Stimulated activated CD4-positive, alpha-beta T cell treated with anti-CD3 and anti-CD28 coated beads, Interleukin-2, amount 100 ng/mL, for 24 hours (primary cell): Measurements from ENCODE around the gene FBXO34.

Experiments used
- DNase-seq, 2 donors: peaks; one replicate each; pipeline ENCODE4 v3.0.0-alpha.2; 2020

The FBXO34 gene

GRCh38 chr14:55272387-55272786 lies 1.2 kb downstream of the FBXO34 start:
- DNase-seq: no peak

DNA sequence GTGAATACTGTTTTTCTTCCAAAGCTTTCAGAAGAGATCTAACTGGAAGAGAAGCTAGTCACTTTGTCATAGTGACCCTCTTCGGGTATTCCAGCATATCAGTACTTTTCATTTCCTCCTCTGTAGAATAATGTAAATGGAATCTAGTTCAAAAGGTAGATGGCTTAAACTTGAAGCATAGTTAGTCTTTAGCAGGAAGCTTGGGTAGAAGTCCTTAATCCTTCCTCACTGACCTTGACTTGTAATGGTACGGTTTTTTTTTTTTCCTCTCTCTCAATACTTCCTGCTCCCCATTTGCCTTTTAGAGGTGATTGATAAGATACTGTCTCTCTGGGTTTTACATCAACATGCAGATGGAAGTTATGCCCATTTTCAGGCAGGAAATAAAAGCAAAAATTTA lies 1.7 kb downstream of the FBXO34 start:
- no peak for DNase-seq

- DNase-seq: no peak
Observed at GRCh38 chr14:55274146-55274545, 2.9 kb downstream of the FBXO34 start.

DNA sequence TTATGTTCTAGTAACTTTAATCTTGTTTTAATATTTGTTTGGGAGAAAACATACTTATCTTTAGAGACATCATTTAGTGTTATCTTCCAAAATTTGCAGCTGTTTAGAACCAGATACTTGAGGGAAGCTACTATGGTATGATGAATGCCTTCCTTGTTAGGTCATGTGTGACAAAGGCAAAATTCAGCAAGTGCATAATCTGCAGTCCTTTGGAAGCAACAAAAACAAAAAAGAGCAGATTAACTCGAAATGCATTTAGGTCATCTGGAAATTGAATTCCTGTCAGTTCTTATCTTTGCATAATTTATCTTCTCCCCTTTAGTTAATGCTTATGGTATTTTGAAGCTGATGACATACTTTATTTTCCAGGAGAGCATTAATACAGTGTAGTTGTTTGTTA lies 3.5 kb downstream of the FBXO34 start:
- no peak for DNase-seq

GRCh38 chr14:55276736-55277135 lies 5.5 kb downstream of the FBXO34 start:
- DNase-seq: no peak

DNA sequence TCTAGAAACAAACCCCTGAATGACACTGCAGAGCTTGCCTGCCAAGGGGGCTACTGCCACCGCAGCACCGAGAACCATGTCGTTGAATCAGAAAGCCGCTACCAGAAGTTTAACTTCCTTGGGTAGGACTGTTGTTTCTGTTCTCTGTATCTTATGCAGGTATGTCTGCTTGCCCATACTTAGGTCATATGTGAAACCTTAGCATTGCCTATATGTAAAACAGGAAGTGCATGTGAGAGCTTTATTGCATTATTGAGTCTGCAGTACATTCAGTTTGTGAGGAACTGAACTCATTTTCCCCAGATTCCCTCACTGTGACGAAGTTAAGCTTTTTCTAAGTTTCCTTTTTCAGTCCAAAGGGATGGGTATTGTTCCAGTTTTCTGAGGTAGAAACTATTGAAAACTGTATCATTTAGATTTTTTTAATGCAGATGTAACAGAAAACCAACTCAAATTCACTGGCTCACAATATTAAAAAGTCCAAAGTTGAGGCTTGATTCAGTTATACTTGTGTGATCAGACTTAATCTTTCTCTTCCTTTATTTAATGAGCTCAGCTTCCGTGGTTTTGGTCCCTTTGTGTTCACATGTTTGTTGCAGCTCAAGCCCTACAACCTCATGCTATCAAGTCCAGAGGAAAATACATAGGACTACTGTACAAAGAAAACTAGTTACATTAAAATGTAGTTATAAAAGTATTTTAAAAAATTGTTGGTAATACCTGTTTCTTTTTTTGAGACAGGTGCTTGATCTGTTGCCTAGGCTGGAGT lies 6.9 kb downstream of the FBXO34 start:
- DNase-seq: peak in 1 of 2 donors; percentile 24

DNA sequence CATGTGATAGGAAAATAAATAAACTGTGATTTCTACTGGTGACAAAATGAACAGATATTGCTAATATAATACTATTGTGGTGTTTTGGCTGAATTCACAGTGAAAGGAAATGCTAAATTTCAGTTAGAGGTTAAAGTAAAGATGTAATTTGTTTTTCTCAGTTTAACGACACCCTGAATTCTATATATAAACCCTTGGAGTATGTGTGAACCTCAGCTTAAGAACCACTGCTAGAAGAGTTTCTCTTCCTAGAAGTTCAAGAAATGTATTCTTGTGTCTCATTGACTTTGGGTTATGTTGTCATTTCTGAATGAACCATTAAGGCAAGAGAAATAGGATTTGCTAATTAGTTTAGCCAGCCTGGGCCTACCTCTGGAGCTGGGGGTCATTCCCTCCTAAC lies 8.2 kb downstream of the FBXO34 start:
- DNase-seq: no peak

DNA sequence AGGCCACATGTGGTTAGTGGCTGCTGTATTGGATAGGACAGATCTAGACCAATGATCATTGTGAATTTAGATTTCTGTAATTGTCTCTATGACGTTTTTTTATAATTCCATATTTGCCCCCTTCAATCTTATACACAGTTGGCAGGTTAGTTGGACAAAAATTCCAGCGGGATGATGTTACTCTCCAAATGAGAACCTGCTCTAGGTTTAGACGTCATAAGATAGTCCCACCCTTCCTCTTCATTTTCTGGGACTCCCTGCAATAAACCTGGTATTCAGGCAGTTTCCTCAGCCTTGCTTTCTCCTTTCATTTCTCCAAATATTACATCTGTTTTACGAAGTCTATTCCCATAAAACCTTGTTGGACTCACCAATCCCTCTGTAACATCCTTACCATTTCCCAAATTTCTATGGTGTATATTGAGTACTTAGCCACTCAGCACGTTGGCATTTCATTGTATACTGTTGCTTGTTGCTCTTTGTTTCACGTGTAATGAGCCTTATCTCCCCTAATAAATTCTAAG lies 10.2 kb downstream of the FBXO34 start:
- no peak for DNase-seq

- no peak for DNase-seq
Observed at GRCh38 chr14:55285048-55285652, 13.9 kb downstream of the FBXO34 start.

- DNase-seq: no peak
Observed at GRCh38 chr14:55288439-55288838, 17.2 kb downstream of the FBXO34 start.

- DNase-seq: no peak
Observed at GRCh38 chr14:55291480-55292081, 20.4 kb downstream of the FBXO34 start.

GRCh38 chr14:55294603-55295002 lies 23.4 kb downstream of the FBXO34 start:
- no peak for DNase-seq

DNA sequence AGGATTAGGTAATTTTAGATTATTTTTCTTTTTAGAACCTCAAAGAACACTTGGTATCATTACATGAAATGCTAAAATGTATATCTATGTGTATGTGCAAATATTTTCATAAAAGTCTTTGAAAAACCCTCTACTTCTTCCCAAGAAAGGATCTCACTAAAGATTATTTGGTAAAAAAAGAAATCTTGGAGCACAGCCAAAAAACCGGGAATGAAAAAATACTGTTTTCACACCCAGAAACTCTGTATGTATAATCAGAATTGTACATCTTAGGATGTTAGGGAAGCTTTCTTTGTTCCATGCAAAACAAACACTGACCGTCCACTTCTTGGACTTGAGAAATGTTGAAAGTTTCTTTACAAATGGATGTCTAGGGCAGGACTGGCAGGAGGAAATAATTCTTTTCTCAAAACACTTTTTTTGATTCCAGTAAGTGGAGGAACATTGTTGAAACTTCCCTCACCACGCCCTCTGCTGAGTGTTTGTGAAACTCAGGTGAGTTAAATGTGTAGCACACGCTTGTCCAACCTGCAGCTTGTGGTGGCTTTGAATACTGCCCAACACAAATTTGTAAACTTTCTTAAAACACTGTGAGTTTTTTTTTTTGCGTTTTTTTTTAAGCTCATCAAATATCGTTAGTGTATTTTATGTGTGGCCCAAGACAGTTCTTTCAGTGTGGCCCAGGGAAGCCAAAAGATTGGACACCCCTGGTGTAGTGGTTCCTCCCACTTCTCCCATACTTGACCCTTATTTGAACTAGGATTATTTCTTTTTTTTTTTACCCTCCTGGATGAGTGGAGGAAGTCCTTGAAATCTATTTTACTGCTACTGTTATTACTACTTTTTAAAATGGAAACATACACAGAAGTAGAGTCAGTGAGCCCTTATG lies 26.6 kb downstream of the FBXO34 start:
- DNase-seq: no peak

DNA sequence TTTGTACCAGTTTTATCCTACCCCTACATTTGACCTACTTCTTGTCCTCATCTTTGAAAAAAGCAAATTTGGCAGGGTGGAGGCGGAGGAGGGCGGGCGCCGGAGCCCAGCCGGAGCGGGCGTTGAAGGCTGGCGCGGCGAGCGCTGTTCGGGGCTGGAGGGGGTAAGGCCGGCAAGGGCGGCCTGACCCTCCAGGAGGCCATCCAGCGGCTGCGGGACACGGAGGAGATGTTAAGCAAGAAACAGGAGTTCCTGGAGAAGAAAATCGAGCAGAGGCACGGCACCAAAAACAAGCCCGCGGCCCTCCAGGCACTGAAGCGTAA lies 27.2 kb downstream of the FBXO34 start:
- DNase-seq: no peak

GRCh38 chr14:55301437-55302121 lies 30.4 kb downstream of the FBXO34 start:
- no peak for DNase-seq

DNA sequence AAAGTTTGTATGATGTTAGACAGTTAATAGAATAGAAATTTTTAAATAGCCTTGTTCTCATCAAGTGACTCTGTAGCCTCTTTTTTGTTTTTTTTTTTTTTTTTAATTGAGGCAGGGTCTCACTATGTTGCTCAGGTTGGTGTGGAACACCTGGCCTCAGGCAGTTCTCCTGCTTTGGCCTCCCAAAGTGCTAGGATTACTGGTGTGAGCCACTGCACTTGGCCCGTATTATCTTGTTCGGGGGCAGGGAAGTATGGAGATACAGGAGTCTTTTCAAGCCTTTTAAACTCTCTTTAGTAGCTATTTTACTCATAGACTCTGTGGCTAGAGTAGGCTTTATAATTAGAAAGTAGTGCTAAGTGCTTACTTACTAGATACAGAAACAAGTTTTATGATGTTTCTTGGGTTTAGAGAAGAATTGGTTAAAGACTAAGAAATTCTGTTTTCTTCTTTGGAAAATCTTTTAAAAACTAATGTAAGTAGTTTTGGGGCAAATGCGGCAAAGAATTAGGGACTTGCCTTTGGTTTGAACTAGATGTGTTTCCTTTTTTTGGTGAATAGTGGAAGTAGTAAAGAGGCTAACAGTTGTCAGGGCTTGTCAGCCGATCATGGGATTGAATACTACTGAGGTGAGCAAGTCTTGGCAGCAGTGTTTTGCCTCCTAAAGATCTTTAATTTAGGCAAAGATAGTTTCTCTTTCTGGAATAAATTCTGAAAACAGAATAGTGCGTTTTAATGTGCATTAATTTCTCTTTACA lies 31.3 kb downstream of the FBXO34 start:
- no peak for DNase-seq

GRCh38 chr14:55303125-55303499 lies 31.9 kb downstream of the FBXO34 start:
- no peak for DNase-seq

DNA sequence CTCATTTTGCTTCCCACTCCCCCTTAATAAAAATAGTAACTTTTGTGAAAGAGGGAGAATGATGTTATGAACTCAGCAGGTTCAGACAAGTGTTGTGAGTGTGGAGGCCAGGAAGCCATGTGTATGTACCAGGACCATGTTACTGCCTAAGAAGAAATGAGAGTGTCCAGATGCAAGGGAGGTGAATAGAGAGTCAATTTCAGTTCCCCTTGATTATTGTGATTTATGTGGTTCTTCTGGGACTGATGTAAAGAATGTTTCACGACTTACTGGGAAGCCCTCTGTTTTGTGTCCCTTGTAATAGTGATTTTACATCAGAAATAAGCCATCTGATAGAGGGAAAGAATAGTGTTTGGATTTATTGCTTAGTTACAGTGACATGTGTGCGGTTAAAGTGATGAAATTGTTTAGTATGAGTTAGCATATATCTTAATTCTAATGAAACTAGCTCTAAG lies 32.5 kb downstream of the FBXO34 start:
- DNase-seq: no peak

DNA sequence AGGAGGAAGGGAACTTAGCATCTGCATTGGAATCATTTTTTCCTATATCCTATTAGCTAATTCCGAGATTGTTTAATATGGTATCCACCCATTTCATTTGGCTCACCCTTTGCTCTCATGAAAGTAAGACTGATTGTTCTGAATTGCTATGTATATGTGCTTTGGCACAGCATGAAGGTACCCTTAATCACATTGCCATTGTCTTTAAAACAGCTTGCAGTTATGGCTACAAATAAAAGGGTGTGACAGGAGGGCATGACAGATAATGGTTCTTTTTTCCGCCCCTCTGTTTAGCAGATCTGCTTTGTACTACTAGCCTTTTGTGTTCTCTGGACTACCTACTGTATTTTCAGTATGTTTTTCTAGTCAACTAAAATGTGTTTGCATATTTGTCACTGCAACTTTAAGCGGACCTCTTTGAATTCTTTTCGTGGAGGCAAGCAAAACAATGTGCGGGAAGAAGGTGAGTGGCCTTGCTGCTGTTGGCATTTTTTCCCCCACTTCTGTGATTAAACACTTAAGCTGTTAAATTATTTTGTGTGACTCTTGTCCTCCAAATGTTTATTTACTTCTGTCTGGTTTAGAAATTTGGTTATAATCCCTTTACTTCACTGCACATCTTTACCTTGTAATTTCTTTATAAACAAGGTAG lies 35.8 kb downstream of the FBXO34 start:
- DNase-seq: no peak

DNA sequence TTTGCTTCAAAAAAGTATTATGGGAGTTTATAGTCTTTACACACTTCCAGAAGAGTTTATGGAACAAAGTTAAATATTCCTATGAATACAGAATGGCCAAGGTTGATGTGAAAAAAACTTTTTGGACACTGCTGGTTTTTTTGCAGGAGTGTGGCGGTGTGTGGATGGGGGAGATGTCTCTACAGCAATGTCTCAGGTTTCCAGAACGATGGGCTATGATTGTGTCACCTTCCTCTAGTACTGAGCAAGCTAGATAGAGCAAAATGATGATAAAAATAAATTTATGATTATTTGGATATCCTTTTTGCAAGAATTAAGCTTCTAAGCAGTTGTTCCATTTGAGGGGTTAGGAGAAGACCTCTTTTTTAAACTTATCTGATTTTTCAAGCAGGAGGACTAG lies 37.9 kb downstream of the FBXO34 start:
- DNase-seq: no peak

GRCh38 chr14:55309761-55310365 lies 38.6 kb downstream of the FBXO34 start:
- DNase-seq: no peak
